Measurements from ENCODE around the gene KRT83.
A peak's percentile ranks its signal among the peaks of the same experiment; 100 is the strongest.
"Not testable (repeated sequence)": the region's sequence is repeated elsewhere in the genome, so short reads cannot be mapped to it uniquely, and the experiment has no call there.

Gene KRT83

GRCh38 chr12:52316290-52316689, 4.9 kb downstream of the KRT83 start:
- H3K9ac ChIP-seq (ENCODE audit: low read length): no peak overlapping the region
- no peaks in the 10 kb centered on the region for H3K9me2 ChIP-seq (ENCODE audit: low read depth, low read length)
- H4K20me1 ChIP-seq (ENCODE audit: insufficient read depth, low read length): no peaks in the 10 kb centered on the region
- no peaks in the 10 kb centered on the region for H3K36me3 ChIP-seq (ENCODE audit: insufficient read depth, low read length)
- no peaks in the 10 kb centered on the region for H3K4me1 ChIP-seq (ENCODE audit: insufficient read depth, low read length, severe bottlenecking)
- H3K27me3 ChIP-seq (ENCODE audit: insufficient read depth, low read length): peaks cover 12% of the 10 kb centered on the region; the same call in 1 of the 2 replicates
- no peak overlapping the region for H3K27ac ChIP-seq (ENCODE audit: low read depth, low read length, poor library complexity, severe bottlenecking)
- no peak overlapping the region for H3K4me3 ChIP-seq (ENCODE audit: low read depth, low read length, poor library complexity, severe bottlenecking)
- no peak for TF ChIP-seq CTCF (IDR thresholded peaks at IDR 0.05; ENCODE audit: low read length)
- TF ChIP-seq EZH2 (IDR thresholded peaks at IDR 0.05; ENCODE audit: borderline replicate concordance, low read length): no peak
- H3K79me2 ChIP-seq (ENCODE audit: insufficient read depth, low read length): no peaks in the 10 kb centered on the region
- H3K4me2 ChIP-seq (ENCODE audit: low read length): no peak overlapping the region
- no peaks in the 10 kb centered on the region for H3K9me3 ChIP-seq (ENCODE audit: low read length)
- no peaks in the 10 kb centered on the region for H3F3A ChIP-seq (ENCODE audit: insufficient read depth, low read length)
- H2AFZ ChIP-seq (ENCODE audit: low read length): no peak overlapping the region

DNA sequence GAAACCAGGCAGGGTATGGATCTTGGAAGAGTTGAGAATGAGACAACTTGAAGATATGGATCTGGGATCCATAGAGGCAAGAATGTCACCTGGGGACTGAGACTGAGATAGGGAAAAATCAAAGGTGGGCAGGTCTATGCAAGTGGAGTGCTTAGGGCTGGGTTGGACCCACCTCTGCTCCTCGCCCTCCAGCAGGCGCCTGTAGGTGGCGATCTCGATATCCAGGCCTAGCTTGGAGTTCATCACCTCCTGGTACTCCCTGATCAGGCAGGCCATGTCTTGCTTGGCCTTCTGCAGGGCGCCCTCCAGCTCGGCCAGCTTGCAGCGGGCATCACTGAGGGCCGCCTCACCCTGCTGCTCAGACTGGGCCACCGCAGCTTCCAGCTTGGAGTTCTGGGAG, 5.5 kb downstream of the KRT83 start:
- not testable (repeated sequence) for H3F3A ChIP-seq (ENCODE audit: insufficient read depth, low read length); H3K9ac ChIP-seq (ENCODE audit: low read length); H3K4me2 ChIP-seq (ENCODE audit: low read length); H3K79me2 ChIP-seq (ENCODE audit: insufficient read depth, low read length); H2AFZ ChIP-seq (ENCODE audit: low read length); H3K36me3 ChIP-seq (ENCODE audit: insufficient read depth, low read length); H3K4me1 ChIP-seq (ENCODE audit: insufficient read depth, low read length, severe bottlenecking); H3K4me3 ChIP-seq (ENCODE audit: low read depth, low read length, poor library complexity, severe bottlenecking); H3K27ac ChIP-seq (ENCODE audit: low read depth, low read length, poor library complexity, severe bottlenecking); H3K9me2 ChIP-seq (ENCODE audit: low read depth, low read length); H3K9me3 ChIP-seq (ENCODE audit: low read length); H4K20me1 ChIP-seq (ENCODE audit: insufficient read depth, low read length)
- TF ChIP-seq CTCF (IDR thresholded peaks at IDR 0.05; ENCODE audit: low read length): peak; percentile 52
- H3K27me3 ChIP-seq (ENCODE audit: insufficient read depth, low read length): peaks cover 11% of the 10 kb centered on the region; the same call in 1 of the 2 replicates

DNA sequence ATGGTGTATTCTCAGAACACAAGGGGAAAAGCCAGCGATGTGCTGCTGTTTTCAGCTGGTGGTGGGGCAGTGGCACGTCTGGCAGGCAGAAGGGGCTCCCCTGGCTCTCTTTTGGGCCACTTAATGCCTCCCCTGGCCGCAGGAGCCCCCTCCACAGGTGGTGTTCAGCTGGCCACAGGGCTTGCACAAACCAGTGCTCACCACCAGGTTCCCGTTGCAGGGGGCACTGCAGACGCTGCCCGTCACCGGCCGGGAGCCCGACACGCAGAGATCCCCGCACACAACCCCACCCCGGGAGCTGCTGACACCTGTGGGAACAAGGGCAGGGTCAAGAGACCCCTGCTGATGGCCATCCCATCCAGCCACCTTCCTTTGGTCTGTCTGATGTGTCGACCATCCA, 6.7 kb downstream of the KRT83 start:
- no peaks in the 10 kb centered on the region for H4K20me1 ChIP-seq (ENCODE audit: insufficient read depth, low read length)
- no peak for TF ChIP-seq CTCF (IDR thresholded peaks at IDR 0.05; ENCODE audit: low read length)
- no peaks in the 10 kb centered on the region for H3K36me3 ChIP-seq (ENCODE audit: insufficient read depth, low read length)
- H3K4me3 ChIP-seq (ENCODE audit: low read depth, low read length, poor library complexity, severe bottlenecking): no peak overlapping the region
- H3K27ac ChIP-seq (ENCODE audit: low read depth, low read length, poor library complexity, severe bottlenecking): no peak overlapping the region
- H3K9me2 ChIP-seq (ENCODE audit: low read depth, low read length): no peaks in the 10 kb centered on the region
- H3K4me1 ChIP-seq (ENCODE audit: insufficient read depth, low read length, severe bottlenecking): no peaks in the 10 kb centered on the region
- no peak overlapping the region for H3K4me2 ChIP-seq (ENCODE audit: low read length)
- H2AFZ ChIP-seq (ENCODE audit: low read length): no peak overlapping the region
- H3K79me2 ChIP-seq (ENCODE audit: insufficient read depth, low read length): no peaks in the 10 kb centered on the region
- H3K9me3 ChIP-seq (ENCODE audit: low read length): no peaks in the 10 kb centered on the region
- no peak overlapping the region for H3K9ac ChIP-seq (ENCODE audit: low read length)
- H3K27me3 ChIP-seq (ENCODE audit: insufficient read depth, low read length): peaks cover 5% of the 10 kb centered on the region; the same call in 1 of the 2 replicates
- no peaks in the 10 kb centered on the region for H3F3A ChIP-seq (ENCODE audit: insufficient read depth, low read length)
